ENCODE measurements around the gene YPEL1. TPM values are rescaled to one million over a fixed set of nuclear protein-coding genes. Genes with fewer than 3 reads are reported as not detected.

YPEL1 gene
- total and polyA plus RNA-seq, 11 donors = 2.5 to 10.0 (median 7.3) TPM

DNA sequence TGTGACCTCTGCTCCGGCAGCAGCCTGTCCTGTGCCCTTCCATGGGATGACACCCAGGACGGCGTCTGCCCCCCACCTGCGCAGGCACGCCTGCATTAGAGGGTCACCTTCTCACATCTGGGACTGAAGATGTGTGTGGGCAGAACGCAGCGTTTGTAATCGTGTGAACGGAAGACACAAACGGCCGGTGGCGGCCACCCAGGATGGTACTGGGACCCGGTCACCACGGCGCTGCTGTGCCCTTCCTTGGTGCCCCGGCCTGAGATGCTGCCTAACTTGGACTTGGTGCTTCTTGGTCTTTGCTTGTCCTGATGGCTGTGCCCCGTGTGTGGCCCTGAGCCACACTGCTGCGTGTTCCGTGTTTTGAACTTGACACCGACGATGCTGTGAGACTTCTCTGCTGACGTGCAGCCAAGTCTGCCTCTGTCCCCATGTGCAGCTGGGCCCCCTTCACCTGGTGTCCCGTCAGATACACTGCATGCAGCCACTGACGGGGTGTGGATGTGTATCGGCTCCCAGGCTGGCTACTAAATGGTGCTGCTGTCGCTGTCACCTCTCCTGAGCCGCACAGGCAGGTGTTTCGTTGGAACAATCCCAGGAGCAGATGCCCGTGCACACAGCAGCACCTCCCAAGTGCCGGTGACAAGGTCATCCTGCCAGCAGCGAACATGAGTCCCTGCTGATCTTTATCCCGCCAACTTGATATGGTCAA is 21.4 kb downstream of the YPEL1 start:
- no peak overlapping the region for H3K27ac ChIP-seq
- no peak for DNase-seq
- intact Hi-C loops (cut with DNase I) = loop anchor here in 4 of 10 donors (5.0 to 10.0 kb wide), 3 partner anchors 81 to 238 kb away; partner anchors contain the start of gene PPM1F (in 3 of the 4)
- H3K4me3 ChIP-seq = no peak overlapping the region
- ATAC-seq = peak in 2 of 4 donors; percentile 8 to 20
- no peaks in the 10 kb centered on the region for H3K9me3 ChIP-seq
- 71 to 83% (median 72%) methylated on average over 29 to 32 of the region's 32 CpGs for WGBS, 4 donors
- no peaks in the 10 kb centered on the region for H3K27me3 ChIP-seq
- peaks cover 0 to 7% (median 0%) of the 10 kb centered on the region in 9 donors for H3K36me3 ChIP-seq
- TF ChIP-seq POLR2A (IDR thresholded peaks at IDR 0.05) = no peak
- TF ChIP-seq, protein P1, sequence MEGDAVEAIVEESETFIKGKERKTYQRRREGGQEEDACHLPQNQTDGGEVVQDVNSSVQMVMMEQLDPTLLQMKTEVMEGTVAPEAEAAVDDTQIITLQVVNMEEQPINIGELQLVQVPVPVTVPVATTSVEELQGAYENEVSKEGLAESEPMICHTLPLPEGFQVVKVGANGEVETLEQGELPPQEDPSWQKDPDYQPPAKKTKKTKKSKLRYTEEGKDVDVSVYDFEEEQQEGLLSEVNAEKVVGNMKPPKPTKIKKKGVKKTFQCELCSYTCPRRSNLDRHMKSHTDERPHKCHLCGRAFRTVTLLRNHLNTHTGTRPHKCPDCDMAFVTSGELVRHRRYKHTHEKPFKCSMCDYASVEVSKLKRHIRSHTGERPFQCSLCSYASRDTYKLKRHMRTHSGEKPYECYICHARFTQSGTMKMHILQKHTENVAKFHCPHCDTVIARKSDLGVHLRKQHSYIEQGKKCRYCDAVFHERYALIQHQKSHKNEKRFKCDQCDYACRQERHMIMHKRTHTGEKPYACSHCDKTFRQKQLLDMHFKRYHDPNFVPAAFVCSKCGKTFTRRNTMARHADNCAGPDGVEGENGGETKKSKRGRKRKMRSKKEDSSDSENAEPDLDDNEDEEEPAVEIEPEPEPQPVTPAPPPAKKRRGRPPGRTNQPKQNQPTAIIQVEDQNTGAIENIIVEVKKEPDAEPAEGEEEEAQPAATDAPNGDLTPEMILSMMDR (IDR thresholded peaks at IDR 0.05) = no peak
- peaks cover 0 to 19% (median 10%) of the 10 kb centered on the region in 12 donors for H3K4me1 ChIP-seq

DNA sequence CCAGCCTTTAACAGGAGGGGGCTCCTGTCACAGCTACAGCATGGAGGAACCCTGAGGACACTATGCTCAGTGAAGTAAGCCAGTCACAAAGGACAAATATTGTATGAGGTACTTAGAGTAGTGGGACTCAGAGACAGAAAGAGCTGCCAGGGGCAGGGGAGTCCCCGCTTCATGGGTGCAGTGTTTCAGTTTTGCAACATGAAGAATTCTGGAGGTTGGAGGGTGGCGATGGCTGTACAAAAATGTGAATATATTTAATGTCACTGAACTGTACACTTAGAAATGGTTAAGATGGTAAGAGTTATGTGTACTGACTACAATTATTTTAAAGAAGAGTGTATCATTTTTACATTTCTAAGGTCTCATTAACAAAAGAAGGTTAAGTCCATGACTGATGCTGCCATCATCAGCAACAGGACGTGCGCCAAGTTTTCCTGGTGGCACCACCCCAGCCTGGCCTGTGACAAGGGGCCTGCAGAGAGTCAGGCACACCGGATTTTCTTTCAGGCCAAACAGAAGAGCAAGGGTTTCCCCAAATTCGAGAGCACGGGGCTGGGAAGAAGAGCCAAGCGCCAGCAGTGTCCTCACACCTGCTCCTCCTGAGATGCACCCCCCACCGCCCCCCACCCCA is 22.1 kb downstream of the YPEL1 start:
- Histone ChIP-seq H3K27me3 (no peaks in the 10 kb centered on the region), H3K36me3 (peaks cover 0 to 7% (median 0%) of the 10 kb centered on the region in 9 donors), H3K27ac (peak overlapping the region in 2 of 12 donors; percentile 0 to 49), H3K9me3 (no peaks in the 10 kb centered on the region), H3K4me1 (peaks cover 0 to 19% (median 10%) of the 10 kb centered on the region in 12 donors), H3K4me3 (peak overlapping the region in 4 of 12 donors; percentile 5 to 35 (median 20))
- DNase-seq = no peak
- TF ChIP-seq, protein P1 (IDR thresholded peaks at IDR 0.05) = peak in 1 of 12 donors; percentile 6
- TF ChIP-seq POLR2A (IDR thresholded peaks at IDR 0.05) = no peak
- 57 to 68% (median 61%) methylated on average over 9 of the region's 9 CpGs for WGBS, 4 donors
- intact Hi-C loops (cut with DNase I) = loop anchor here in 9 of 10 donors (1.0 to 10.0 kb wide), 7 partner anchors 81 to 240 kb away; partner anchors contain the start of gene PPM1F (in 6 of the 9)
- ATAC-seq = peak in 3 of 4 donors; percentile 4 to 25 (median 22)

DNA sequence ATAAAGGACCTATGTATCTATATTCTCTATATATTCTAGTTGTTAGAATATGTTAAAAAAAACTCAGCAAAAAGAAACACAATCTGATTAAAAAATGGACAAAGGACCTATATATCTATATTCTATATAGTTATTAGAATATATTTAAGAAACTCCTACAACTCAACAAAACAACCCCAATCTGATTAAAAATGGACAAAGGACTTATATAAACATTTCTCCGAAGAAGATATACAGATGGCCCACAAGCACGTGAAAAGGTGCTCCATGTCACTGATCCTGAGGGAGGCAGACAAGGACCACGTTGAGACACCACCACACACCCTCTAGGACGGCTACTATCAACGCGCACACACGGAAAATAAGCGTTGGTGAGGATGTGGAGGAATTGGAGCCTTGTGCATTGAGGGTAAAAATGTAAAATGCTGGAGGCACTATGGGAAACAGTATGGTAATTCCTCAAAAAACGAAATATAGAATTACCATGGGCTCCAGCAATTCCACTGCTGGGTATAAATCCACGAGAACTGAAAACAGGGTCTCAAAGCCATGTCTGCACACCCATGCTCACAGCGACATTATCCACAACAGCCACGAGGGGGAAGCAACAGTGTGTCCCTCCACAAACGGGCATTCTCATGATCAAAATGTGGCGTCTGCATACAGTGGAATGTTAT is 22.7 kb downstream of the YPEL1 start:
- WGBS, 4 donors = 7 to 16% (median 11%) methylated on average over 14 of the region's 14 CpGs
- H3K27ac ChIP-seq = peak overlapping the region in 2 of 12 donors; percentile 0 to 49
- peak; percentile 84 to 94 (median 92) for ATAC-seq
- H3K36me3 ChIP-seq = peaks cover 0 to 7% (median 0%) of the 10 kb centered on the region in 9 donors
- DNase-seq = peak in 4 of 5 donors; percentile 66 to 71 (median 69)
- TF ChIP-seq, protein P1 (IDR thresholded peaks at IDR 0.05) = peak; percentile 70 to 85 (median 77)
- TF ChIP-seq POLR2A (IDR thresholded peaks at IDR 0.05) = no peak
- H3K27me3 ChIP-seq = no peaks in the 10 kb centered on the region
- intact Hi-C loops (cut with DNase I) = loop anchor here in 9 of 10 donors (1.0 to 10.0 kb wide), 7 partner anchors 82 to 240 kb away; partner anchors contain the start of gene PPM1F (in 6 of the 9)
- H3K4me3 ChIP-seq = peak overlapping the region in 6 of 12 donors; percentile 5 to 37 (median 20)
- H3K9me3 ChIP-seq = no peaks in the 10 kb centered on the region
- H3K4me1 ChIP-seq = peaks cover 0 to 24% (median 12%) of the 10 kb centered on the region in 12 donors

Data from heart left ventricle (tissue), 16 donors.